ENCODE data around the gene DPH1.
"Not testable (repeated sequence)": the region's sequence is repeated elsewhere in the genome, so short reads cannot be mapped to it uniquely, and the experiment has no call there.

The DPH1 gene

GRCh38 chr17:2029911-2030778 is at the start of gene DPH1:
DPH1 (plus strand) TSS chr17:2030153; CDS start chr17:2030170, 17 bp downstream.
- peak; percentile 74 for DNase-seq (ENCODE audit: low read depth, low spot score)

- no peak for DNase-seq (ENCODE audit: low read depth, low spot score)
These were observed 49.2 kb upstream of the DPH1 start for GRCh38 chr17:1980665-1981250.

- not testable (repeated sequence) for DNase-seq (ENCODE audit: low read depth, low spot score)
These were observed 47.1 kb upstream of the DPH1 start for GRCh38 chr17:1982793-1983366.

GRCh38 chr17:1985093-1985492 is 44.9 kb upstream of the DPH1 start:
- no peak for DNase-seq (ENCODE audit: low read depth, low spot score)

- no peak for DNase-seq (ENCODE audit: low read depth, low spot score)
These were observed 44.3 kb upstream of the DPH1 start for GRCh38 chr17:1985686-1986085.

GRCh38 chr17:1986783-1987451 is 43.0 kb upstream of the DPH1 start:
- no peak for DNase-seq (ENCODE audit: low read depth, low spot score)

- DNase-seq (ENCODE audit: low read depth, low spot score): no peak
These were observed 40.8 kb upstream of the DPH1 start for GRCh38 chr17:1989135-1989534.

- DNase-seq (ENCODE audit: low read depth, low spot score): no peak
These were observed 37.4 kb upstream of the DPH1 start for GRCh38 chr17:1992541-1992940.

- DNase-seq (ENCODE audit: low read depth, low spot score): no peak
These were observed 35.2 kb upstream of the DPH1 start for GRCh38 chr17:1994707-1995106.

GRCh38 chr17:1995321-1995892 is 34.5 kb upstream of the DPH1 start:
- DNase-seq (ENCODE audit: low read depth, low spot score): no peak

GRCh38 chr17:1995907-1996799 is 33.8 kb upstream of the DPH1 start:
- DNase-seq (ENCODE audit: low read depth, low spot score): no peak

GRCh38 chr17:1996800-1997288 is 33.1 kb upstream of the DPH1 start:
- no peak for DNase-seq (ENCODE audit: low read depth, low spot score)

- no peak for DNase-seq (ENCODE audit: low read depth, low spot score)
These were observed 32.5 kb upstream of the DPH1 start for GRCh38 chr17:1997289-1997926.

- DNase-seq (ENCODE audit: low read depth, low spot score): no peak
These were observed 31.8 kb upstream of the DPH1 start for GRCh38 chr17:1997927-1998742.

- DNase-seq (ENCODE audit: low read depth, low spot score): no peak
These were observed 30.2 kb upstream of the DPH1 start for GRCh38 chr17:1999557-2000251.

GRCh38 chr17:2002767-2003329 is 27.1 kb upstream of the DPH1 start:
- DNase-seq (ENCODE audit: low read depth, low spot score): no peak

GRCh38 chr17:2003525-2003924 is 26.4 kb upstream of the DPH1 start:
- DNase-seq (ENCODE audit: low read depth, low spot score): no peak

GRCh38 chr17:2004435-2004952 is 25.5 kb upstream of the DPH1 start:
- DNase-seq (ENCODE audit: low read depth, low spot score): no peak

Measured in activated naive CD8-positive, alpha-beta T cell treated with anti-CD3 and anti-CD28 coated beads, Interleukin-2, amount 50 U/mL, for 16 hours (primary cell).